Activated CD4-positive, alpha-beta T cell treated with anti-CD3 and anti-CD28 coated beads for 36 hours (primary cell): ENCODE results near the gene C1R. TPM values are rescaled to one million over a fixed set of nuclear protein-coding genes. Genes with fewer than 3 reads are reported as not detected.
"Not testable (repeated sequence)": the region's sequence is repeated elsewhere in the genome, so short reads cannot be mapped to it uniquely, and the experiment has no call there.

Source experiments
- ATAC-seq: fragments of 200-7000 bp; cut with Tn5 transposase; one replicate; pipeline ENCODE4 v1.10.0; 2021; ENCODE audit warnings: mild to moderate bottlenecking, moderate library complexity
- CTCF ChIA-PET: fragments of 350-600 bp; sonication (Branson Sonifier 250); formaldehyde crosslinking; loops from one replicate; lab custom pipeline; 2021; ENCODE audit warnings: antibody characterized with exemption; lab: Charles Lee
- POLR2A ChIA-PET: fragments of 350-600 bp; sonication (Branson Sonifier 250); formaldehyde crosslinking; loops from one replicate; lab custom pipeline; 2021; ENCODE audit warnings: antibody characterized with exemption, inconsistent platforms; lab: Charles Lee
- DNase-seq: peaks from one replicate; pipeline ENCODE4 v3.0.0-alpha.2; 2020
- H3K27ac Mint-ChIP-seq: one replicate; pipeline ENCODE4 v1.8.0; 2021; ENCODE audit warnings: mixed read lengths
- H3K27me3 Mint-ChIP-seq: one replicate; pipeline ENCODE4 v1.8.0; 2021; ENCODE audit warnings: mixed read lengths
- H3K36me3 Mint-ChIP-seq: one replicate; pipeline ENCODE4 v1.8.0; 2021; ENCODE audit warnings: low read depth, mixed read lengths
- H3K4me1 Mint-ChIP-seq: one replicate; pipeline ENCODE4 v1.8.0; 2021; ENCODE audit warnings: mixed read lengths
- H3K4me3 Mint-ChIP-seq: one replicate; pipeline ENCODE4 v1.8.0; 2021; ENCODE audit warnings: mild to moderate bottlenecking, moderate library complexity, mixed read lengths
- H3K9me3 Mint-ChIP-seq: one replicate; pipeline ENCODE4 v1.8.0; 2021; ENCODE audit warnings: low read depth, mixed read lengths
- intact Hi-C, 2 experiments: fragments of 100-400 bp; cut with DNase I in 1 of 2; cut with micrococcal nuclease in 1 of 2; formaldehyde crosslinking; loops; one replicate each; pipeline versions ENCODE4 v1.14.2 to v1.15.1; 2022 to 2024; cut with DNase I, micrococcal nuclease
- total RNA-seq, 2 experiments: library from RNA; stranded (reverse); gene quantifications; one replicate each; pipeline ENCODE4 v1.2.3, GENCODE V29; 2021

The C1R gene
- total RNA-seq, 2 experiments from 2014 or later: 1.4 to 2.2 TPM

GRCh38 chr12:7037411-7037810, 54.8 kb downstream of the C1R start:
- POLR2A ChIA-PET, H3K36me3 Mint-ChIP-seq, H3K27me3 Mint-ChIP-seq, H3K9me3 Mint-ChIP-seq, intact Hi-C loops, H3K4me3 Mint-ChIP-seq, H3K27ac Mint-ChIP-seq, ATAC-seq, DNase-seq, H3K4me1 Mint-ChIP-seq: not testable (repeated sequence)
- CTCF ChIA-PET: interaction anchor here (0.6 to 0.9 kb wide), 2 partner anchors 19 to 109 kb away, joined by 3 read pairs; partner anchors contain the start of gene LPCAT3

DNA sequence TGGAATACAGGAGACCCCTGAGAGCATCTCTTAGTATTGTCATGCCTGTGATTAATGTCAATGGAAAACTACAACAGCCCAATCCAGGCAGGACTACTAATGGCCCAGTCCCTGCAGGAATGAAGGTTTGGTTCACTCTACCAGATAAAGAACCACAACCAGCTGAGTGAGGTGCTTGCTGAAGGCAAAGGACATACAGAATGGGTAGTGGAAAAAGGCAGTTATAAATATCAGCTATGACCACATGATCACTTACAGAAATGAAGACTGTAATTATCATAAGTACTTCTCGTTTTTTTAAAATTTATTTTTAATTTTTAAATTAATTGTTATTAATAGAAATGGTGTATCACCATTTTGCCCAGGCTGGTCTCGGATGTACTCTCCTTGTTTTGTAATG, 56.8 kb downstream of the C1R start:
- H3K9me3 Mint-ChIP-seq: no peaks in the 10 kb centered on the region
- H3K27ac Mint-ChIP-seq: no peak overlapping the region
- ChIA-PET CTCF (no interaction called here), POLR2A (no interaction called here)
- H3K27me3 Mint-ChIP-seq: no peaks in the 10 kb centered on the region
- ATAC-seq: no peak
- no peak overlapping the region for H3K4me3 Mint-ChIP-seq
- DNase-seq: no peak
- H3K4me1 Mint-ChIP-seq: peaks cover 6% of the 10 kb centered on the region
- intact Hi-C loops: no loop called here
- no peaks in the 10 kb centered on the region for H3K36me3 Mint-ChIP-seq

DNA sequence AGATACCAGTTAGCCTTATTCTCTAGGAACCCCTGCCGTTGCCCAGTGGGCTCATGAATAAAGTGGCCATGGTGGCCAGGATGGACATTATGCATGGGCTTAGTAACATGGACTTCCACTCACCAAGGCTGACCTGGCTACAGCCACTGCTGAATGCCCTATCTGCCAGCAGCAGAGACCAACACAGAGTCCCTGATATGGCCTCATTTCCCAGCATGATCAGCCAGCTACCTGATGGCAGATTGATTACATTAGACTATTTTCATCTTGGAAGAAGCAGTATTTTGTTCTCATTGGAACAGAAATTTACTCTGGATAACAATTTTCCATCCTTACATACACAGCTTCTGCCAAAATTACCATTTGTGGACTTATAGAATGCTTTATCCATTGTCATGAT, 57.8 kb downstream of the C1R start:
- Mint-ChIP-seq H3K4me3 (no peak overlapping the region), H3K9me3 (no peaks in the 10 kb centered on the region), H3K27me3 (no peaks in the 10 kb centered on the region), H3K27ac (no peak overlapping the region), H3K4me1 (peaks cover 6% of the 10 kb centered on the region), H3K36me3 (no peaks in the 10 kb centered on the region)
- intact Hi-C loops: loop anchor here in 1 of 2 experiments (5.0 kb wide), 1 partner anchor 53 kb away; no protein-coding TSS in a partner anchor
- POLR2A ChIA-PET: interaction anchor here (0.6 kb wide), 1 partner anchor 802 kb away, joined by 4 read pairs; no protein-coding TSS in a partner anchor
- CTCF ChIA-PET: interaction anchor here (2.0 kb wide), 1 partner anchor 16 kb away, joined by 6 read pairs; no protein-coding TSS in a partner anchor
- DNase-seq: no peak
- ATAC-seq: no peak

DNA sequence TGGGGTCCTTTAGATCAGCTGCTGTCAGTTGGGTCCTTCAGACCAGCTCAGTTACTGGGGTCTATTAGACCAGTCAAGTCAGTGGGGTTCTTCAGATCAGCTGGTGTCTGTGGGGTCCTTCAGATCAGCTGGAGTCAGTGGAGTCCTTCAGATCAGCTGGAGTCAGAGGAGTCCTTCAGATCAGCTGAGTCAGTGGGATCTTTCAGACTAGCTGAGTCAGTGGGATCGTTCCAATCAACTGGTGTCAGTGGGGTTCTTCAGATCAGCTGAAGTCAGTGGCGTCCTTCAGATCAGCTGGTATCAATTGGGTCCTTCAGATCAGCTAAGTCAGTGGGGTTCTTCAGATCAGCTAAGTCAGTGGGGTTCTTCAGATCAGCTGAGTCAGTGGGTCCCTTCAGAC, 59.3 kb downstream of the C1R start:
- no peak overlapping the region for H3K27ac Mint-ChIP-seq
- DNase-seq (no peak), ATAC-seq (no peak)
- no peak overlapping the region for H3K4me3 Mint-ChIP-seq
- ChIA-PET POLR2A (interaction anchor here (0.9 kb wide), 1 partner anchor 88 kb away, joined by 3 read pairs; no protein-coding TSS in a partner anchor), CTCF (interaction anchor here (0.6 to 2.0 kb wide), 9 partner anchors 8 to 107 kb away, joined by 3 to 6 read pairs (median 4); no protein-coding TSS in a partner anchor)
- no peaks in the 10 kb centered on the region for H3K36me3 Mint-ChIP-seq
- H3K4me1 Mint-ChIP-seq: peaks cover 6% of the 10 kb centered on the region
- intact Hi-C loops: loop anchor here in 1 of 2 experiments (5.0 kb wide), 1 partner anchor 54 kb away; no protein-coding TSS in a partner anchor
- no peaks in the 10 kb centered on the region for H3K27me3 Mint-ChIP-seq
- H3K9me3 Mint-ChIP-seq: no peaks in the 10 kb centered on the region

DNA sequence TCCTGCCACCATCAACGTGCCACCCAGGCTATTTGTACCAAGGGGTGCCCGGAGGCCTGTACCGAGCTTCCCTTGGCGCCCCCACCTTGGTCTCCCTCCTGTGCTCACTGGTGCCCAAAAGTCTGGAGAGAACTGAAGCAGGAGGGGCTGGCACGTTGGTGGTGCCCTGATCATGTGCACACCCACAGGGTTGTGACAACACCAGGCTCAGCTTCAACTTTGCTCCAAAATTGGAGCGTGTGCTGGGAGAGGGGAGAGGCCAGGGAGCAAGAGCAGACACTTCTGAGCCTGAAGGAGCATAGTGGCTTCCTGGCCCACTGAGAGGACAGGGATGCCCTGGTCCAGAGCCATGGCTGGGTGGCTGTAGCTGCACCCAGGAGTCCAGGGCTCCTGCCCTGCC, 60.9 kb downstream of the C1R start:
- Mint-ChIP-seq H3K4me3 (no peak overlapping the region), H3K4me1 (no peaks in the 10 kb centered on the region), H3K27me3 (no peaks in the 10 kb centered on the region), H3K36me3 (no peaks in the 10 kb centered on the region), H3K9me3 (no peaks in the 10 kb centered on the region), H3K27ac (no peak overlapping the region)
- DNase-seq (no peak), ATAC-seq (no peak)
- POLR2A ChIA-PET: no interaction called here
- intact Hi-C loops: loop anchor here in 1 of 2 experiments (5.0 kb wide), 1 partner anchor 56 kb away; no protein-coding TSS in a partner anchor
- CTCF ChIA-PET: no interaction called here

Other genes starting within 250 kb of the C1R start
- gene CDCA3, start 241.2 kb downstream of the C1R start, total RNA-seq: 10 to 100 TPM; 87.8 to 99.7 TPM
- 100 to 1,000 TPM; 128 to 132 TPM for gene USP5, start 240.3 kb downstream of the C1R start, total RNA-seq
- gene TPI1, start 224.9 kb downstream of the C1R start, total RNA-seq: 1,000 to 10,000 TPM; 1,824 to 2,753 TPM
- 1 to 10 TPM; 1.7 to 2.2 TPM for gene SPSB2, start 219.1 kb downstream of the C1R start, total RNA-seq
- gene LRRC23, start 187.6 kb downstream of the C1R start, total RNA-seq: 1 to 10 TPM; 6.4 to 7.0 TPM
- 100 to 1,000 TPM; 301 to 317 TPM for gene ENO2, start 177.9 kb downstream of the C1R start, total RNA-seq
- 10 to 100 TPM; 32.2 to 32.4 TPM for gene ATN1, start 164.5 kb downstream of the C1R start, total RNA-seq
- gene RNU7-1, start 148.6 kb downstream of the C1R start, total RNA-seq: not detected
- 100 to 1,000 TPM; 189 to 208 TPM for gene C12orf57, start 148.4 kb downstream of the C1R start, total RNA-seq
- 100 to 1,000 TPM; 335 to 483 TPM for gene PTPN6, start 141.1 kb downstream of the C1R start, total RNA-seq
- 100 to 1,000 TPM; 398 to 502 TPM for gene PHB2, start 121.8 kb downstream of the C1R start, total RNA-seq
- 100 to 1,000 TPM in 1 of 2 experiments, 10 to 100 TPM in 1; 85.0 to 106 TPM for gene EMG1, start 121.5 kb downstream of the C1R start, total RNA-seq
- 10 to 100 TPM; 20.8 to 28.0 TPM for gene LPCAT3, start 74.0 kb downstream of the C1R start, total RNA-seq
- gene C1S, start 31.7 kb downstream of the C1R start, total RNA-seq: 1 to 10 TPM; 2.4 to 2.8 TPM
- 10 to 100 TPM; 17.3 to 18.9 TPM for gene C1RL, start 16.8 kb upstream of the C1R start, total RNA-seq
- not detected for gene RBP5, start 36.4 kb upstream of the C1R start, total RNA-seq
- gene CLSTN3, start 37.9 kb upstream of the C1R start, total RNA-seq: 10 to 100 TPM; 28.2 to 37.9 TPM
- gene PEX5, start 97.2 kb upstream of the C1R start, total RNA-seq: 10 to 100 TPM; 25.4 to 38.8 TPM
- gene ACSM4, start 211.6 kb upstream of the C1R start, total RNA-seq: not detected